Effector CD4-positive, alpha-beta T cell (primary cell): ENCODE data around the gene ACKR2.

ENCODE experiments used
- DNase-seq: peaks from one replicate; pipeline ENCODE4 v3.0.0-alpha.2; 2020

Gene ACKR2

GRCh38 chr3:42894698-42895579 is 85.7 kb downstream of the ACKR2 start:
- DNase-seq, result no peak

DNA sequence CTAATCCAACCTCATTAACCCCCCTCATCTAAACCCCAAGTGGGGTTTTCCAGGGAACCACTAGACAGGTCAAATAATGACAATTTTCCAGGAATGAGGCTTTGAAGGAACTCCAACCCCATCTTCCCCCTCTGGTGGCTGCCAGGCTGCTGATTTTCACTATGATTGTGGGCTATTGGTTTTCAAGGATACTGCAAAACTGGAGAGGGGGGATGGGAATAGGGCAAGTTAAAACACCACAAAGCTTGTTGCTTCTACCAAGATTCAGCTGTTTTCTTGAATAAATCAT is 86.3 kb downstream of the ACKR2 start:
- no peak for DNase-seq

DNA sequence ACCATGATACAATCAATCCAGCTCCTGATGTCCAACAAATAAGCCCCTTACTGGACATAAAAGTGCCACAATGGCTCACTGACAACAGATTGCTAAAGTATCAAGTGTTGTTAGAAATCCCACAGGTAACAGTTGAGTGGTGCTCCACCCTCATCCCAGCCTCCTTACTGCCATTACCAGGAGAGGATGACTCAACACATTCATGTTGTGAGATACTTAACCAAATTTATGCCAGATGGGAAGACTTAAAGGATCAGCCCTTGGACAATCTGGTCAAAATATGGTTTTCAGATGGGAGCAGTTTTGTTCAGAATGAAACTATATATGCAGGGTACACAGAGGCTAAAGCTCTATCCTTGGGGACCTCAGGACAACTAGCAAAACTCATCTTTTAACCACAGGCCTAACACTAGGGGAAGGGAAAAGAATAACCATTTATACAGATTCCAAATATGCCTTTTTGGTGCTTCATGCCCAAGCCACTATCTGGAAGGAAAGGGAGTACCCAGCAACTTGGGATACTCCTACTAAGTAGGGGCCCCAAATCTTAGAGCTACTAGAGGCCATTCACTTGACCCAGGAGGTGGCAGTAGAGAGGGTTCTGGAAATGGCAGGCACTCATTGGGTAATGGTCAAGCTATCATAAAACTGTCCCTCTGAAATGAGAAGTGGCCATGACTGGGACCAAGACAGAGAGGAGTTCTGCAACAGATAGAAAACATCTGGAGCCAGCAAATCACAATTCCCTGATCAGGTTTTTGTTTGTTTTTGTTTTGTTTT is 89.8 kb downstream of the ACKR2 start:
- no peak for DNase-seq

GRCh38 chr3:42900226-42901072 is 91.2 kb downstream of the ACKR2 start:
- DNase-seq, result no peak

DNA sequence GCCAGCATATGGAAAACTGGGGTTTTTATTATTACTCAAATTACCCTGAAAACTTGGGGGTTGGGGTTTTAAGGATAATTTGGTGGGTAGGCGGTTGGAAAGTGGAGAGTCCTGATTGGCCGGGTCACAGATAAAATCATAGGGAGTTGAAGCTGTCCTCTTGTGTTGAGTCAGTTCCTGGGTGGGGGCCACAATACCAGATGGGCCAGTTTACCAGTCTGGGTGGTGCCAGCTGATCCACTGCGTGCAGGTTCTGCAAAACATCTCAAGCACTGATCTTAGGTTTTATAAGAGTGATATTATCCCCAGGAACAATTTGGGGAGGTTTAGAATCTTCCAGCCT is 91.8 kb downstream of the ACKR2 start:
- no peak for DNase-seq

DNA sequence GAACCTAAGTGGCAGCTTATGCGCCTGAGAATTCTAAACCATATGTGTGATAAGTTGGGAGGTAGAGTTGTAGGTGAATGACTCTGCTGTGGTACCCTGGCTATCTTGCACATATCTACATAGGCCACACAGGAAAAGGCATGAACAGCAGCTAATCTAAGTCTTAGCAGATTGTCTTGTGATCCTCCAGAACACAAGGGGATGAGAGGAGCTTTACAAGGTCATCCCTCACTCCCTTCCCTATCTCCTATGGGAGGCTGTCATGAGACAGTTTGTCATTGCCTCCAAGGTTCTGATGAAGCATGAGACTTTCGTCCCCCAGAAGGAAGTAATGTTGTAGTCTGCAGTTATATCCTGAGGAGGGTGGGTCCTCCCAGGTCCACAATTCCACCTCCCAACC is 93.0 kb downstream of the ACKR2 start:
- no peak for DNase-seq

GRCh38 chr3:42904076-42904475 is 94.8 kb downstream of the ACKR2 start:
- no peak for DNase-seq

GRCh38 chr3:42905740-42906069 is 96.5 kb downstream of the ACKR2 start:
- DNase-seq, result no peak

GRCh38 chr3:42906070-42906847 is 97.0 kb downstream of the ACKR2 start, which contains the start of gene ZNF662:
Gene ZNF662, plus strand, starts transcription at chr3:42906142. Its CDS starts 1,973 bp downstream, at chr3:42908115.
- DNase-seq, result no peak

DNA sequence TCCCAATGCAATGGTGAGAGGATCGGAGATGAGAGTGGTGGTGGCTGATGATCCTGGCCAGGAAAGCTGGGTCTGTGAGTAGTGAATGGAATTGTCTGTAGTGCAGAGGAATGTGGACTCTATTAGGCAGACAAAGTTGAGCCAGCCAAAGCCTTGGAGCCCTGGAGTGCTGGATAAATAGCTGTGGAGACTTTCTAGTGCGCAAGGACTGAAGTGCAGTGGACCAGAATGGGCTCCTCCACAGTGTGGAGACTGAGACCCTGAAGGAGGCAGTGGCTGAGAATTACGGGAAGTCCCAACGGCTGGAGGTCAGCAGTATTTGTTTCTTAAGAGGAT is 97.6 kb downstream of the ACKR2 start:
- DNase-seq, result no peak

- DNase-seq, result no peak
These were observed 99.4 kb downstream of the ACKR2 start for GRCh38 chr3:42908675-42909074.

GRCh38 chr3:42911551-42911950 is 102.3 kb downstream of the ACKR2 start:
- no peak for DNase-seq

DNA sequence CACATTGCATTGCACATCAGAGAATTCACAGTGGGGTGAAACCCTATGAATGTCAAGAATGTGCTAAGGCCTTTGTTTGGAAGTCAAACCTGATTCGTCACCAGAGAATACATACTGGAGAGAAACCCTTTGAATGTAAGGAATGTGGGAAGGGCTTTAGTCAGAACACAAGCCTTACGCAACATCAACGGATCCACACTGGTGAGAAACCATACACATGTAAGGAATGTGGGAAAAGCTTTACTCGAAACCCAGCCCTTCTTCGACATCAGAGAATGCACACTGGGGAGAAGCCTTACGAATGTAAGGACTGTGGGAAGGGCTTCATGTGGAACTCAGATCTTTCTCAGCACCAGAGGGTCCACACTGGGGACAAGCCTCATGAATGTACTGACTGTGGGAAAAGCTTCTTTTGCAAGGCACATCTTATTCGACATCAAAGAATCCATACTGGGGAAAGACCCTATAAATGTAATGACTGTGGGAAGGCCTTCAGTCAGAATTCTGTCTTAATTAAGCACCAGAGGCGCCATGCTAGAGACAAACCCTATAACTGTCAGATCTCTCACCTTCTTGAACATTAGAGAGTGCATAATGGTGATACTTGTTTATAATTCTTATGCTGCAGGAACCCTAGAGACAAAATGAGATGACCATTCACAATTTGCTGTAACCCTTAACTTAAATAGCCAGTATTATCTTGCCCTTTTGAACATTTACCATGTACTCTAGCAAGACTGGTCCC is 105.7 kb downstream of the ACKR2 start:
- no peak for DNase-seq
